Panc1 (cell line): ENCODE data around the gene MVK.

Source experiments
- TF ChIP-seq, protein P1 (sequence below): fragments of 450-650 bp; IDR thresholded peaks from 2 replicates; pipeline ENCODE4 v1.5.1; 2017; ENCODE audit warnings: mild to moderate bottlenecking
- TF ChIP-seq, protein P2 (sequence below), 2 experiments: IDR thresholded peaks; 2 replicates each; pipeline ENCODE4 v1.6.1; 2011 to 2012; ENCODE audit warnings: low read depth in 2 of 2, control low read depth in 1 of 2, low read length in 1 of 2, mild to moderate bottlenecking in 1 of 2, moderate library complexity in 1 of 2; ENCODE audit not compliant: insufficient read depth in 1 of 2

DNA sequence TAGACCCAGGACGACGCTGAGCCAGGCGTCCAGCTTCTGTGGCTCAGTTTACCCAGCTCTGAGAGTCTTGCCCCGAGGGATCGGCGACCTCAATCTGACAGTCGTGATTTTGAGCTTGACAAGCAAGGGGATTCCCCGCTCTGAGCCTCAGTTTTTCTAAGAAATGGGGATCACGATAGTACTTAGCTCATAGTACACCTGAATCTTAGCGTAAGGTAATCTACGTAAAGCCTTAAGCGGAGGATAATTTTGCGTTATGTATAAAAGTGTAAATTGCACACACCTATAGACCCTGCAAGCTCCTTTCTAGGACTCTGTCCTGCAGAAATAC is 285 bp downstream of the MVK start:
- TF ChIP-seq, protein P1, sequence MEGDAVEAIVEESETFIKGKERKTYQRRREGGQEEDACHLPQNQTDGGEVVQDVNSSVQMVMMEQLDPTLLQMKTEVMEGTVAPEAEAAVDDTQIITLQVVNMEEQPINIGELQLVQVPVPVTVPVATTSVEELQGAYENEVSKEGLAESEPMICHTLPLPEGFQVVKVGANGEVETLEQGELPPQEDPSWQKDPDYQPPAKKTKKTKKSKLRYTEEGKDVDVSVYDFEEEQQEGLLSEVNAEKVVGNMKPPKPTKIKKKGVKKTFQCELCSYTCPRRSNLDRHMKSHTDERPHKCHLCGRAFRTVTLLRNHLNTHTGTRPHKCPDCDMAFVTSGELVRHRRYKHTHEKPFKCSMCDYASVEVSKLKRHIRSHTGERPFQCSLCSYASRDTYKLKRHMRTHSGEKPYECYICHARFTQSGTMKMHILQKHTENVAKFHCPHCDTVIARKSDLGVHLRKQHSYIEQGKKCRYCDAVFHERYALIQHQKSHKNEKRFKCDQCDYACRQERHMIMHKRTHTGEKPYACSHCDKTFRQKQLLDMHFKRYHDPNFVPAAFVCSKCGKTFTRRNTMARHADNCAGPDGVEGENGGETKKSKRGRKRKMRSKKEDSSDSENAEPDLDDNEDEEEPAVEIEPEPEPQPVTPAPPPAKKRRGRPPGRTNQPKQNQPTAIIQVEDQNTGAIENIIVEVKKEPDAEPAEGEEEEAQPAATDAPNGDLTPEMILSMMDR = no peak
- TF ChIP-seq, protein P2, sequence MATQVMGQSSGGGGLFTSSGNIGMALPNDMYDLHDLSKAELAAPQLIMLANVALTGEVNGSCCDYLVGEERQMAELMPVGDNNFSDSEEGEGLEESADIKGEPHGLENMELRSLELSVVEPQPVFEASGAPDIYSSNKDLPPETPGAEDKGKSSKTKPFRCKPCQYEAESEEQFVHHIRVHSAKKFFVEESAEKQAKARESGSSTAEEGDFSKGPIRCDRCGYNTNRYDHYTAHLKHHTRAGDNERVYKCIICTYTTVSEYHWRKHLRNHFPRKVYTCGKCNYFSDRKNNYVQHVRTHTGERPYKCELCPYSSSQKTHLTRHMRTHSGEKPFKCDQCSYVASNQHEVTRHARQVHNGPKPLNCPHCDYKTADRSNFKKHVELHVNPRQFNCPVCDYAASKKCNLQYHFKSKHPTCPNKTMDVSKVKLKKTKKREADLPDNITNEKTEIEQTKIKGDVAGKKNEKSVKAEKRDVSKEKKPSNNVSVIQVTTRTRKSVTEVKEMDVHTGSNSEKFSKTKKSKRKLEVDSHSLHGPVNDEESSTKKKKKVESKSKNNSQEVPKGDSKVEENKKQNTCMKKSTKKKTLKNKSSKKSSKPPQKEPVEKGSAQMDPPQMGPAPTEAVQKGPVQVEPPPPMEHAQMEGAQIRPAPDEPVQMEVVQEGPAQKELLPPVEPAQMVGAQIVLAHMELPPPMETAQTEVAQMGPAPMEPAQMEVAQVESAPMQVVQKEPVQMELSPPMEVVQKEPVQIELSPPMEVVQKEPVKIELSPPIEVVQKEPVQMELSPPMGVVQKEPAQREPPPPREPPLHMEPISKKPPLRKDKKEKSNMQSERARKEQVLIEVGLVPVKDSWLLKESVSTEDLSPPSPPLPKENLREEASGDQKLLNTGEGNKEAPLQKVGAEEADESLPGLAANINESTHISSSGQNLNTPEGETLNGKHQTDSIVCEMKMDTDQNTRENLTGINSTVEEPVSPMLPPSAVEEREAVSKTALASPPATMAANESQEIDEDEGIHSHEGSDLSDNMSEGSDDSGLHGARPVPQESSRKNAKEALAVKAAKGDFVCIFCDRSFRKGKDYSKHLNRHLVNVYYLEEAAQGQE (IDR thresholded peaks at IDR 0.05; ENCODE audit: insufficient read depth in 1 of 2, low read depth in 2 of 2, low read length in 1 of 2) = no peak
